IMR-90 (cell line): ENCODE data around the gene SBF2. TPM values are rescaled to one million over a fixed set of nuclear protein-coding genes. Genes with fewer than 3 reads are reported as not detected.
A peak's percentile ranks its signal among the peaks of the same experiment; 100 is the strongest.

Source experiments
- ATAC-seq: fragments of 200-7000 bp; cut with Tn5 transposase; 2 replicates; pipeline ENCODE4 v1.9.1; 2020; ENCODE audit warnings: low read depth, mild to moderate bottlenecking, moderate library complexity
- BruUV-seq: library from RNA; stranded (reverse); fragments of 400-500 nt; replicated peaks from 2 replicates; lab custom pipeline; 2021; lab: Mats Ljungman, UMichigan
- CTCF ChIA-PET: fragments of 300-600 bp; formaldehyde crosslinking; extraction: SDS; loops from one replicate; lab custom pipeline; 2021; ENCODE audit warnings: antibody characterized with exemption; lab: Yijun Ruan, JAX
- POLR2A ChIA-PET: fragments of 300-600 bp; sonication (Branson Sonifier 250); formaldehyde crosslinking; loops from one replicate; lab custom pipeline; 2022; ENCODE audit warnings: antibody characterized with exemption; ENCODE audit not compliant: unreplicated experiment; lab: Charles Lee
- DNase-seq: peaks from one replicate; pipeline ENCODE4 v3.0.0; 2013
- H2AFZ ChIP-seq: replicated peaks from 2 replicates; pipeline ENCODE3; 2013; ENCODE audit warnings: low read length, mild to moderate bottlenecking; ENCODE audit not compliant: poor library complexity
- H2AK5ac ChIP-seq: 2 replicates; pipeline ENCODE4 v1.6.1; 2013; ENCODE audit warnings: low read depth, low read length, inconsistent platforms
- H2AK9ac ChIP-seq: replicated peaks from 2 replicates; pipeline ENCODE3; 2013; ENCODE audit warnings: mild to moderate bottlenecking, low read depth, low read length, moderate library complexity; ENCODE audit not compliant: poor library complexity
- H2BK120ac ChIP-seq: 2 replicates; pipeline ENCODE4 v1.6.1; 2013; ENCODE audit warnings: low read depth, low read length, inconsistent platforms
- H2BK15ac ChIP-seq: 3 replicates; pipeline ENCODE4 v1.6.1; 2013; ENCODE audit warnings: low read depth, low read length, inconsistent platforms
- H2BK20ac ChIP-seq: 2 replicates; pipeline ENCODE4 v1.6.1; 2013; ENCODE audit warnings: low read depth, mild to moderate bottlenecking, inconsistent platforms, low read length, moderate library complexity
- H2BK5ac ChIP-seq: 2 replicates; pipeline ENCODE4 v1.6.1; 2013; ENCODE audit warnings: mild to moderate bottlenecking, low read depth, low read length, inconsistent platforms; ENCODE audit not compliant: poor library complexity, severe bottlenecking
- H3K14ac ChIP-seq: replicated peaks from 2 replicates; pipeline ENCODE4 v1.6.1; 2013; ENCODE audit warnings: low read depth, low read length, inconsistent platforms
- H3K18ac ChIP-seq: 2 replicates; pipeline ENCODE4 v1.6.1; 2013; ENCODE audit warnings: low read depth, low read length, control low read depth
- H3K23ac ChIP-seq: 2 replicates; pipeline ENCODE4 v1.6.1; 2013; ENCODE audit warnings: low read depth, low read length, inconsistent platforms
- H3K27ac ChIP-seq: 2 replicates; pipeline ENCODE4 v1.5.1; 2013; ENCODE audit warnings: mild to moderate bottlenecking, control low read depth, low read length; ENCODE audit not compliant: insufficient read depth
- H3K27me3 ChIP-seq: 2 replicates; pipeline ENCODE4 v1.6.1; 2013; ENCODE audit warnings: low read length; ENCODE audit not compliant: control insufficient read depth, insufficient read depth
- H3K36me3 ChIP-seq: 2 replicates; pipeline ENCODE4 v1.6.1; 2013; ENCODE audit warnings: low read length, mixed read lengths; ENCODE audit not compliant: control insufficient read depth, insufficient read depth
- H3K4ac ChIP-seq: 2 replicates; pipeline ENCODE4 v1.6.1; 2013; ENCODE audit warnings: low read depth, low read length, inconsistent platforms
- H3K4me1 ChIP-seq: 2 replicates; pipeline ENCODE4 v1.6.1; 2013; ENCODE audit warnings: low read length, mixed read lengths; ENCODE audit not compliant: control insufficient read depth, insufficient read depth
- H3K4me2 ChIP-seq: 2 replicates; pipeline ENCODE4 v1.6.1; 2013; ENCODE audit warnings: low read depth, mild to moderate bottlenecking, control low read depth, low read length, moderate library complexity
- H3K4me3 ChIP-seq: 2 replicates; pipeline ENCODE4 v1.5.1; 2013; ENCODE audit warnings: low read depth, mild to moderate bottlenecking, control low read depth, low read length, moderate library complexity; ENCODE audit not compliant: insufficient read depth
- H3K56ac ChIP-seq: 2 replicates; pipeline ENCODE4 v1.6.1; 2013; ENCODE audit warnings: low read length, inconsistent platforms; ENCODE audit not compliant: insufficient read depth; ENCODE audit errors: extremely low read depth
- H3K79me1 ChIP-seq, 2 experiments: 2 replicates each; pipeline ENCODE4 v1.6.1; 2013; ENCODE audit warnings: low read length in 2 of 2, inconsistent platforms in 1 of 2, low read depth in 1 of 2
- H3K9ac ChIP-seq: 2 replicates; pipeline ENCODE4 v1.6.1; 2013; ENCODE audit warnings: low read depth, low read length, control low read depth
- H3K9me1 ChIP-seq: 2 replicates; pipeline ENCODE4 v1.6.1; 2013; ENCODE audit warnings: low read length, inconsistent platforms; ENCODE audit not compliant: insufficient read depth
- H3K9me3 ChIP-seq: 2 replicates; pipeline ENCODE4 v1.6.1; 2013; ENCODE audit warnings: low read length; ENCODE audit not compliant: control insufficient read depth, insufficient read depth
- H4K20me1 ChIP-seq: 2 replicates; pipeline ENCODE4 v1.6.1; 2013; ENCODE audit warnings: low read length, inconsistent platforms; ENCODE audit not compliant: insufficient read depth
- H4K5ac ChIP-seq: 2 replicates; pipeline ENCODE4 v1.6.1; 2013; ENCODE audit warnings: mild to moderate bottlenecking, low read depth, low read length, control low read depth
- H4K8ac ChIP-seq, 2 experiments: 2 replicates each; pipeline ENCODE4 v1.6.1; 2013; ENCODE audit warnings: low read depth in 2 of 2, low read length in 2 of 2, control low read depth in 1 of 2, inconsistent platforms in 1 of 2
- H4K91ac ChIP-seq: 2 replicates; pipeline ENCODE4 v1.6.1; 2013; ENCODE audit warnings: low read depth, low read length, inconsistent platforms; ENCODE audit not compliant: insufficient read depth
- BHLHE40 ChIP-seq: fragments of 150-350 bp; IDR thresholded peaks from 2 replicates; pipeline ENCODE4 v1.6.1; 2016; ENCODE audit warnings: mild to moderate bottlenecking, low read depth, low read length
- CHD1 ChIP-seq: IDR thresholded peaks from 2 replicates; pipeline ENCODE4 v1.6.1; 2012; ENCODE audit warnings: low read depth, low read length, improper control_type of control experiment
- FOS ChIP-seq: fragments of 150-350 bp; IDR thresholded peaks from 2 replicates; pipeline ENCODE4 v1.6.1; 2016; ENCODE audit warnings: low read depth, low read length
- MAZ ChIP-seq: IDR thresholded peaks from 2 replicates; pipeline ENCODE4 v1.6.1; 2012; ENCODE audit warnings: low read depth, mild to moderate bottlenecking, low read length, improper control_type of control experiment, moderate library complexity, borderline replicate concordance
- POLR2A ChIP-seq: IDR thresholded peaks from 2 replicates; pipeline ENCODE4 v1.6.1; 2012; ENCODE audit warnings: mild to moderate bottlenecking, low read depth, low read length
- RCOR1 ChIP-seq: IDR thresholded peaks from 2 replicates; pipeline ENCODE4 v1.6.1; 2012; ENCODE audit warnings: mild to moderate bottlenecking, low read length, improper control_type of control experiment; ENCODE audit not compliant: insufficient replicate concordance
- RFX5 ChIP-seq: IDR thresholded peaks from 2 replicates; pipeline ENCODE4 v1.8.0; 2012; ENCODE audit warnings: low read depth, mild to moderate bottlenecking, low read length, moderate library complexity
- WGBS, 2 experiments: methylation state at CpG; one replicate each; pipeline versions ENCODE4 v1.1.5 to v1.1.7; 2013; ENCODE audit warnings: missing lambda C conversion rate in 2 of 2; ENCODE audit not compliant: insufficient read length in 1 of 2; ENCODE audit errors: extremely low coverage in 2 of 2; 5-methylcytosine and 5-hydroxymethylcytosine counted together
- dilution Hi-C: fragments of 300-500 bp; cut with HindIII; formaldehyde crosslinking; loops from one replicate; pipeline ENCODE4 v1.14.3; 2018; ENCODE audit warnings: low sequenced_read_pairs; ENCODE audit not compliant: unreplicated experiment
- in situ Hi-C: fragments of 300-500 bp; cut with MboI; formaldehyde crosslinking; loops from 3 replicates; pipeline ENCODE4 v1.14.3; 2019; ENCODE audit warnings: low sequenced_read_pairs, inconsistent platforms, mixed read lengths
- intact Hi-C: fragments of 100-400 bp; cut with micrococcal nuclease; formaldehyde crosslinking; loops from 2 replicates; pipeline ENCODE4 v1.10.0; 2022
- polyA plus RNA-seq, 3 experiments: library from polyadenylated mRNA; depleted of rRNA; stranded (reverse); fragments of >200 nt; gene quantifications; 2 replicates each; pipeline ENCODE4 v1.2.3, GENCODE V29; 2012; ENCODE audit warnings: low replicate concordance in 1 of 3
- total RNA-seq: library from RNA; depleted of rRNA; stranded (reverse); fragments of >200 nt; gene quantifications from 2 replicates; pipeline ENCODE4 v1.2.3, GENCODE V29; 2012

The SBF2 gene
- total and polyA plus RNA-seq, 2 of the 4 experiments (the other 2 are of a cell fraction): 23.8 to 51.8 TPM

- Histone ChIP-seq H3K9me3 (no peaks in the 10 kb centered on the region), H3K56ac (peak overlapping the region; percentile 56), H3K9me1 (peaks cover 35% of the 10 kb centered on the region), H2AK5ac (peak overlapping the region; percentile 96), H4K5ac (peak overlapping the region; percentile 62; the same call in 1 of the 2 replicates), H4K91ac (peak overlapping the region; percentile 92), H2BK15ac (peak overlapping the region; percentile 89), H3K4ac (peak overlapping the region; percentile 99), H4K20me1 (no peaks in the 10 kb centered on the region), H2BK20ac (peak overlapping the region; percentile 97), H4K8ac (peak overlapping the region; percentile 10 to 86), H2BK5ac (peak overlapping the region; percentile 86), H3K4me3 (no peak overlapping the region), H3K36me3 (peaks cover 7% of the 10 kb centered on the region), H3K14ac (peak overlapping the region; percentile 96), H3K4me1 (peaks cover 36% of the 10 kb centered on the region), H3K18ac (peak overlapping the region; percentile 77), H3K79me1 (peaks cover 9 to 50% of the 10 kb centered on the region in 2 experiments; a peak in 3 of 4 replicates), H3K9ac (peak overlapping the region; percentile 8; the same call in 1 of the 2 replicates), H3K4me2 (no peak overlapping the region), H2AK9ac (peak overlapping the region; percentile 89), H2BK120ac (peak overlapping the region; percentile 98), H3K23ac (peak overlapping the region; percentile 80; the same call in 1 of the 2 replicates), H3K27ac (peak overlapping the region; percentile 67), H2AFZ (peak overlapping the region; percentile 51), H3K27me3 (no peaks in the 10 kb centered on the region)
- DNase-seq (no peak), ATAC-seq (no peak)
- in situ Hi-C loops: loop anchor here (25.0 kb wide), 1 partner anchor 208 kb away; no protein-coding TSS in a partner anchor
- BruUV-seq: no TSS peak
- intact Hi-C loops: loop anchor here (10.0 kb wide), 2 partner anchors 371 to 451 kb away; no protein-coding TSS in a partner anchor
- TF ChIP-seq FOS: no peak
- TF ChIP-seq RCOR1: no peak
- TF ChIP-seq CHD1: no peak
- no peak for TF ChIP-seq MAZ
- TF ChIP-seq BHLHE40: no peak
- TF ChIP-seq POLR2A: no peak
- no peak for TF ChIP-seq RFX5
- no CpG with 5 or more reads among the region's 3 CpGs for WGBS, 2 experiments
- ChIA-PET CTCF (interaction anchor here (0.5 kb wide), 1 partner anchor 221 kb away, joined by 3 read pairs; no protein-coding TSS in a partner anchor), POLR2A (no interaction called here)
- dilution Hi-C loops: no loop called here
Measured at GRCh38 chr11:9754010-9754471, 540.0 kb downstream of the SBF2 start.
